Endothelial cell of umbilical vein (primary cell): ENCODE data around the gene TENM4. TPM values are rescaled to one million over a fixed set of nuclear protein-coding genes. Genes with fewer than 3 reads are reported as not detected.

Experiments
- BruUV-seq: library from RNA; stranded (reverse); fragments of 400-500 nt; replicated peaks from 2 replicates; lab custom pipeline; 2021; lab: Mats Ljungman, UMichigan
- CTCF ChIA-PET: fragments of 300-600, 350-600 bp; sonication (Branson Sonifier 250); formaldehyde crosslinking; loops from one replicate; lab custom pipeline; 2021; ENCODE audit warnings: antibody characterized with exemption, inconsistent platforms; lab: Charles Lee
- POLR2A ChIA-PET: fragments of 300-600, 350-600 bp; sonication (Branson Sonifier 250); formaldehyde crosslinking; loops from one replicate; lab custom pipeline; 2021; ENCODE audit warnings: antibody characterized with exemption, inconsistent platforms; lab: Charles Lee
- DNase-seq: peaks from one replicate; pipeline ENCODE4 v3.0.0-alpha.2; 2011; ENCODE audit warnings: low read depth, low spot score
- FAIRE-seq: peaks from 2 replicates; lab custom pipeline; 2011; peaks lifted over from hg19 to GRCh38; lab: Jason Lieb, UNC
- H2AFZ ChIP-seq: 2 replicates; pipeline ENCODE4 v1.6.0; 2012; ENCODE audit warnings: low read depth, low read length, control low read depth, inconsistent platforms
- H3K27ac ChIP-seq: 2 replicates; pipeline ENCODE4 v1.5.1; 2011; ENCODE audit warnings: low read depth, mild to moderate bottlenecking, control low read depth, low read length, moderate library complexity; ENCODE audit not compliant: insufficient read depth
- H3K27me3 ChIP-seq, 2 experiments: 2 replicates each; pipeline versions ENCODE4 v1.6.0 to v1.6.1; 2011; ENCODE audit warnings: low read length in 2 of 2, mixed read lengths in 1 of 2; ENCODE audit not compliant: control insufficient read depth in 2 of 2, insufficient read depth in 2 of 2
- H3K36me3 ChIP-seq, 2 experiments: 2 replicates in 1 of 2; 3 replicates in 1 of 2; pipeline ENCODE4 v1.5.1; 2011; ENCODE audit warnings: low read length in 2 of 2, mild to moderate bottlenecking in 1 of 2, moderate library complexity in 1 of 2; ENCODE audit not compliant: control insufficient read depth in 2 of 2, insufficient read depth in 2 of 2; ENCODE audit errors: extremely low read depth in 1 of 2
- H3K4me1 ChIP-seq: 3 replicates; pipeline ENCODE4 v1.5.1; 2011; ENCODE audit warnings: mild to moderate bottlenecking, low read length; ENCODE audit not compliant: control insufficient read depth, insufficient read depth; ENCODE audit errors: extremely low read depth
- H3K4me2 ChIP-seq: 2 replicates; pipeline ENCODE4 v1.6.1; 2011; ENCODE audit warnings: low read length, control low read depth, mixed read lengths; ENCODE audit not compliant: insufficient read depth
- H3K4me3 ChIP-seq, 3 experiments: fragments of 200-600 bp in 1 of 3; sonication (generic), shearing (Covaris generic) in 1 of 3; replicated peaks in 1 of 3; 2 replicates each; pipeline ENCODE4 v1.5.1; 2011 to 2016; ENCODE audit warnings: control low read depth in 3 of 3, low read length in 3 of 3, mild to moderate bottlenecking in 2 of 3, inconsistent platforms in 1 of 3, low read depth in 1 of 3, moderate library complexity in 1 of 3; ENCODE audit not compliant: insufficient read depth in 1 of 3
- H3K79me2 ChIP-seq: 2 replicates; pipeline ENCODE4 v1.6.0; 2012; ENCODE audit warnings: low read length, inconsistent platforms; ENCODE audit not compliant: control insufficient read depth, insufficient read depth
- H3K9ac ChIP-seq: replicated peaks from 2 replicates; pipeline ENCODE3; 2011; ENCODE audit warnings: low read length, control low read depth; ENCODE audit not compliant: insufficient read depth; ENCODE audit errors: extremely low read depth
- H3K9me1 ChIP-seq: replicated peaks from 3 replicates; pipeline ENCODE4 v1.6.0; 2011; ENCODE audit warnings: mild to moderate bottlenecking, low read length; ENCODE audit not compliant: control insufficient read depth, insufficient read depth; ENCODE audit errors: extremely low read depth
- H3K9me3 ChIP-seq: replicated peaks from 2 replicates; pipeline ENCODE4 v1.5.1; 2012; ENCODE audit warnings: low read length, inconsistent platforms; ENCODE audit not compliant: control insufficient read depth, insufficient read depth
- H4K20me1 ChIP-seq: replicated peaks from 2 replicates; pipeline ENCODE3; 2011; ENCODE audit warnings: mild to moderate bottlenecking, low read length; ENCODE audit not compliant: control insufficient read depth, insufficient read depth; ENCODE audit errors: extremely low read depth
- CTCF ChIP-seq, 2 donors: IDR thresholded peaks; 1 replicate in 1 of 2; 2 replicates in 1 of 2; pipeline ENCODE4 v1.5.1; 2011; ENCODE audit warnings: low read length in 2 of 2, mild to moderate bottlenecking in 2 of 2, moderate library complexity in 2 of 2, control low read depth in 1 of 2, inconsistent platforms in 1 of 2, low read depth in 1 of 2; ENCODE audit not compliant: insufficient read depth in 1 of 2; ENCODE audit errors: extremely low read depth in 1 of 2
- EZH2 ChIP-seq: IDR thresholded peaks from 2 replicates; pipeline ENCODE4 v1.6.1; 2012; ENCODE audit warnings: borderline replicate concordance, low read depth, mild to moderate bottlenecking, moderate library complexity, low read length, inconsistent platforms; ENCODE audit not compliant: severe bottlenecking
- FOS ChIP-seq: IDR thresholded peaks from 2 replicates; pipeline ENCODE4 v1.6.1; 2011; ENCODE audit warnings: mild to moderate bottlenecking, low read length, moderate library complexity, borderline replicate concordance; ENCODE audit not compliant: insufficient read depth
- GATA2 ChIP-seq: IDR thresholded peaks from 2 replicates; pipeline ENCODE4 v1.7.0; 2011; ENCODE audit warnings: low read depth, mild to moderate bottlenecking, moderate library complexity, mixed read lengths, low read length; ENCODE audit not compliant: insufficient read length, insufficient read depth
- JUN ChIP-seq: IDR thresholded peaks from 2 replicates; pipeline ENCODE4 v1.6.1; 2011; ENCODE audit warnings: borderline replicate concordance, low read depth; ENCODE audit not compliant: insufficient read length, insufficient read depth
- MAX ChIP-seq: IDR thresholded peaks from 2 replicates; pipeline ENCODE4 v1.6.1; 2011; ENCODE audit not compliant: insufficient read depth, insufficient read length
- MYC ChIP-seq: IDR thresholded peaks from one replicate; pipeline ENCODE4 v1.6.1; 2011; ENCODE audit warnings: mild to moderate bottlenecking, low read depth, low read length
- POLR2A ChIP-seq: IDR thresholded peaks from 2 replicates; pipeline ENCODE4 v1.6.1; 2012; ENCODE audit warnings: low read depth, mild to moderate bottlenecking, control low read depth, low read length
- POLR2AphosphoS5 ChIP-seq: IDR thresholded peaks from 2 replicates; pipeline ENCODE4 v1.6.1; 2012; ENCODE audit warnings: low read depth, mild to moderate bottlenecking, control low read depth, low read length, moderate library complexity; ENCODE audit not compliant: insufficient read depth
- dilution Hi-C: fragments of 300-500 bp; cut with MboI; formaldehyde crosslinking; loops from one replicate; pipeline ENCODE4 v1.15.0; 2019; ENCODE audit warnings: low sequenced_read_pairs; ENCODE audit not compliant: extremely low pct_ligation_motif_present
- intact Hi-C: fragments of 100-400 bp; cut with micrococcal nuclease; formaldehyde crosslinking; loops from one replicate; pipeline ENCODE4 v1.10.0; 2022
- polyA plus RNA-seq, 4 experiments: library from polyadenylated mRNA; depleted of rRNA in 3 of 4; stranded (reverse) in 3 of 4; unstranded in 1 of 4; fragments of >200 nt; gene quantifications; 2 replicates each; pipeline versions ENCODE4 v1.2.1 to v1.2.3, GENCODE V29; 2011 to 2012; ENCODE audit warnings: missing spikeins in 1 of 4
- total RNA-seq: library from RNA; stranded (reverse); gene quantifications from 2 replicates; pipeline ENCODE4 v1.2.3, GENCODE V29; 2021

Gene TENM4
- total and polyA plus RNA-seq, 2 donors (not counting 3 experiments of a cell fraction or from before 2014, with no cell fraction given), result 0.06 to 0.27 TPM

- Histone ChIP-seq H3K79me2 (no peaks in the 10 kb centered on the region), H3K9me3 (no peaks in the 10 kb centered on the region), H3K4me3 (no peak overlapping the region), H2AFZ (no peak overlapping the region), H3K27me3 (no peaks in the 10 kb centered on the region), H3K9ac (no peak overlapping the region), H3K9me1 (no peaks in the 10 kb centered on the region), H3K27ac (no peak overlapping the region), H3K36me3 (no peaks in the 10 kb centered on the region), H3K4me1 (no peaks in the 10 kb centered on the region), H3K4me2 (no peak overlapping the region), H4K20me1 (no peaks in the 10 kb centered on the region)
- no peak for DNase-seq
- POLR2A ChIA-PET, result no interaction called here
- no peak for TF ChIP-seq POLR2AphosphoS5
- no peak for TF ChIP-seq MYC
- TF ChIP-seq MAX, result no peak
- TF ChIP-seq FOS, result no peak
- TF ChIP-seq POLR2A, result no peak
- no peak for TF ChIP-seq EZH2
- TF ChIP-seq JUN, result no peak
- TF ChIP-seq GATA2, result no peak
- no peak for TF ChIP-seq CTCF (IDR thresholded peaks at IDR 0.05; ENCODE audit: extremely low read depth in 1 of 2, insufficient read depth in 1 of 2, low read depth in 1 of 2, low read length in 2 of 2)
- no TSS peak for BruUV-seq
- CTCF ChIA-PET, result no interaction called here
- FAIRE-seq, result no peak
- intact Hi-C loops (no loop called here), dilution Hi-C loops (no loop called here)
These were observed 44.0 kb upstream of the TENM4 start for GRCh38 chr11:79484872-79485271.
